NCI-H82 (cell line): Measurements from ENCODE around the gene ADORA3.

Experiments
- DNase-seq: peaks from one replicate; lab custom pipeline; 2025; lab: John Stamatoyannopoulos, UW

ADORA3 gene

GRCh38 chr1:111507411-111508201 is 4.2 kb upstream of the ADORA3 start:
- DNase-seq: peak; percentile 85

- DNase-seq: no peak
These were observed 3.1 kb upstream of the ADORA3 start for GRCh38 chr1:111506561-111506960.

- DNase-seq: no peak
These were observed 2.2 kb upstream of the ADORA3 start for GRCh38 chr1:111505641-111506119.

- DNase-seq: no peak
These were observed 664 bp upstream of the ADORA3 start for GRCh38 chr1:111504097-111504496.

GRCh38 chr1:111501645-111502044 is 1.8 kb downstream of the ADORA3 start:
- no peak for DNase-seq

GRCh38 chr1:111499026-111499785 is 4.2 kb downstream of the ADORA3 start:
- no peak for DNase-seq

GRCh38 chr1:111497592-111497991 is 5.8 kb downstream of the ADORA3 start:
- peak; percentile 52 for DNase-seq

GRCh38 chr1:111496398-111496797 is 7.0 kb downstream of the ADORA3 start:
- DNase-seq: no peak

GRCh38 chr1:111491070-111491469 is 12.4 kb downstream of the ADORA3 start:
- no peak for DNase-seq

- DNase-seq: no peak
These were observed 13.2 kb downstream of the ADORA3 start for GRCh38 chr1:111490220-111490619.

GRCh38 chr1:111489604-111490003 is 13.8 kb downstream of the ADORA3 start:
- no peak for DNase-seq

GRCh38 chr1:111488669-111489068 is 14.8 kb downstream of the ADORA3 start:
- no peak for DNase-seq

GRCh38 chr1:111487133-111487532 is 16.3 kb downstream of the ADORA3 start:
- DNase-seq: no peak

- DNase-seq: no peak
These were observed 17.0 kb downstream of the ADORA3 start for GRCh38 chr1:111486431-111486830.

- no peak for DNase-seq
These were observed 18.9 kb downstream of the ADORA3 start for GRCh38 chr1:111484391-111485026.

GRCh38 chr1:111483876-111484275 is 19.6 kb downstream of the ADORA3 start:
- DNase-seq: no peak

- DNase-seq: no peak
These were observed 20.3 kb downstream of the ADORA3 start for GRCh38 chr1:111483166-111483565.

- peak; percentile 71 for DNase-seq
These were observed 21.8 kb downstream of the ADORA3 start for GRCh38 chr1:111481387-111482221.

- DNase-seq: no peak
These were observed 22.8 kb downstream of the ADORA3 start for GRCh38 chr1:111480674-111481073.

- no peak for DNase-seq
These were observed 26.6 kb downstream of the ADORA3 start for GRCh38 chr1:111476761-111477309.

- DNase-seq: no peak
These were observed 27.2 kb downstream of the ADORA3 start for GRCh38 chr1:111476214-111476613.
